NCI-H187 (cell line): ENCODE measurements around the gene KSR1.
"Not testable (repeated sequence)": the region's sequence is repeated elsewhere in the genome, so short reads cannot be mapped to it uniquely, and the experiment has no call there.

Experiments
- DNase-seq, 2 experiments: peaks; one replicate each; lab custom pipeline; 2025; lab: John Stamatoyannopoulos, UW

Gene KSR1

GRCh38 chr17:27455236-27455913 lies 873 bp upstream of the KSR1 start:
- DNase-seq, result no peak

DNA sequence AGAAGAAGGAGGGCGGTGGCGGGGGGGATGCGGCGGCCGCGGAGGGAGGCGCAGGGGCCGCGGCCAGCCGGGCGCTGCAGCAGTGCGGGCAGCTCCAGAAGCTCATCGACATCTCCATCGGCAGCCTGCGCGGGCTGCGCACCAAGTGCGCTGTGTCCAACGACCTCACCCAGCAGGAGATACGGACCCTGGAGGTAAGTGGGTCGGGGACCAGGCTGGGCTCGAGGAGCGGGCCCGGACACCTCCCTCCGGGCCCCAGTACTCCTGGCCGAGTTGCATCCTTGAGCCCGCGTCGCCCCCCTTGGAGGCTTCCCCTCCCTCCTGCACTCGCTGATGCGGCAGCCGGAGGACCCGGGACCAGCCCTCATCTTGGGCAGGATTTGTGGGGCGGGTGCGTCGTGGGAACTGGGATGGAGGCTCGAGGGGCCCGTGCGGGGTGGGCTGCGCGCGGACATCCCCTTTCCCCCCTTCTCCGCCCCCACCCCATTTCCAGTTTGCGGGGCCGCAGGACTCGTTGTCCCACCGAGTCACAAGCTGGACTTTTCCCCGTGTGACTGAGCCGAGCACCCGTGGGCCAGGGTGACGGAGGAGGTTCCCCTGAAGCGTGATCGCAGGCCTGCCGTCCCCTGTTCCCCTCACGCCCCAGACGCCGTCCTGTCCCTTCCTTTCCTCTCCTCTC lies 572 bp downstream of the KSR1 start:
- no peak for DNase-seq

DNA sequence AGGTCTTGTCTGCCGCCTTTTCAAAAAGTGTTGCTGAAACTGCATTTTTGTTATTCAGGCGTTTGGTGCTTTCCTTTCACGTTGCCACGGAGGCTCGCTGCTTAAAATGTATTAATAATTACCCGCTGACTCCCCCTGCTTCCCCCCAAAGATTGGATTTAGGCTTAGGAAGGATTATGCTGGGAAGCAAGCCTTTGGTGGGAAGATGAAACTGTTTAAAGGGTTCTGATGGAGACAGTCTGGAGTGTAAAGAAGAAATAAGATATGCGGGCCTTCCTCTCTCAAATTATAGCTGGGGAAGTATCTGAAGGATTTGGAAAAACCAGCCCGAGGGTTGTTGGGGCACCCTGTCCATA lies 1.1 kb downstream of the KSR1 start:
- no peak for DNase-seq

DNA sequence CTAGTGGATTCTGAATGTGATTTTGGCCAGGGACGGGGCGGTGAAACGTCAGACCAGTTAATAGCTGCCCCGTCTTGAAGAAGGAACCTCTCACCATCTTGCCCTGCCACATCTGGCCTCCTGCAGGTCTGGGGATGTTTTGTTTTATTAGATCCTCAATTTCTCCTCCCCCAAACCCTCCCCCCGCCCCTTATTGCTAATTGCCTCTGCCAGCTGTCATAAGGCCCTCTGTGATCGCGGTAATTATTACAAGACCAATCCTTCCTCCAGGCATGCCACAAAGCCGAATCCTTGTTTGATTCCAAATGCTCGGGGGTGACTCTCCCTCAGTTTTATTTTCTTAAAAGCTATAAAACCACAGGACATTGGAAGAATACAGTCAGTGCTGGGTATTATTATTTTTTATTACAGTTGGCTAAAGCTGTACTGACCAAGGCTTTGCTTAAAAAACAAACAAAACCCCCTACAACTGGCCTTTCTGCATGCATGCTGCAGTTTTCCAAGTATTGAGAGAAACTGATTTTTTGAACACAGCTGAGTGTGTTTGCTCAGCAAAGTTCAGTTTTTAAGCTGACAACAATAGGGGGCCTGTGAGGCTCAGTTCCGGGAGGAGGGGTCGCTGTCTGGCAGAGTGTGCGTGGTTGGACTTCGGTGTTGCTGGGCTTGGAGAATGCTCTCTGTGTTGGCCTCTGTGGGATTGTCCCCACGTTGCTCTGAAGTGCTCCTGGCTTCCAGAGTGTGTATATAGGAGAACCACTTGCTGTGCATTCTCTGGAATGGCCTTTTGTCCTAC lies 1.7 kb downstream of the KSR1 start:
- no peak for DNase-seq

DNA sequence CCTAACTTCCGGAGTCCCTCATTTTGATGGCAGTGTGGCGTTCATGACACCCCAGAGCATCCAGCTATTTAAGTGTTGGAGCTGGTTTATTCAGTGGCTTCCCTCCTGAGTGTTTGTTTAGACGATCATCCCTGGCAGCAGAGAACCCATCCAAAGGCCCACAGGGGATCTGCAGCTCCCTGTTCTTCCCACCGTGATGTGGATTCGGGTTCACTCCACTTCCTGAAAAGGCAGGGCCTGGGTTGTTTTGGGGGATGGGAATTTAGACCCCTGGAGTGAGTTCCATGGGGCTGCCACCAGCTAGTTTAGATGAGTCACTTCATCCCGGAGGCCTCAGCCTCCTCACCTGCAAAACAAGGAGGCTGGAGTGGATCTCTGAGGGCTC lies 2.3 kb downstream of the KSR1 start:
- no peak for DNase-seq

DNA sequence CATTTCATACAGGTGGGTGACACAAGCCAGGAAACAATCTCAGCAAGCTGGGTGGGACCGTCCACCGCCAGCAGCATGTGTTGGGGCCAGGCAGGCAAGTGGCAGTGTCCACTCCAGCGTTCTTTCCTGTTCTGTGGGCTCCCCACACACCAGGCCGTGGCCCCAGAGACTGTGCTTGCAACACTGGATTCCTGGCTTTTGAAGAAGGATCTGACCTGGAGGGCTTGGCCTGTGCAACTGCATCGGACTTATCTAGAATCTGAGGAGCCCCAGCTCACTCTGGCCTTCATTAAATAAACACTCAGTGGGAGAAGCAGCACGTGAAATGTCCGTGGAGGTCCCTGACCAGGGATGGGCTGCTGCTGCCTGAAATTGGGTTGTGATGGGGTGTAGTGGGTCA lies 3.2 kb downstream of the KSR1 start:
- DNase-seq, result no peak

DNA sequence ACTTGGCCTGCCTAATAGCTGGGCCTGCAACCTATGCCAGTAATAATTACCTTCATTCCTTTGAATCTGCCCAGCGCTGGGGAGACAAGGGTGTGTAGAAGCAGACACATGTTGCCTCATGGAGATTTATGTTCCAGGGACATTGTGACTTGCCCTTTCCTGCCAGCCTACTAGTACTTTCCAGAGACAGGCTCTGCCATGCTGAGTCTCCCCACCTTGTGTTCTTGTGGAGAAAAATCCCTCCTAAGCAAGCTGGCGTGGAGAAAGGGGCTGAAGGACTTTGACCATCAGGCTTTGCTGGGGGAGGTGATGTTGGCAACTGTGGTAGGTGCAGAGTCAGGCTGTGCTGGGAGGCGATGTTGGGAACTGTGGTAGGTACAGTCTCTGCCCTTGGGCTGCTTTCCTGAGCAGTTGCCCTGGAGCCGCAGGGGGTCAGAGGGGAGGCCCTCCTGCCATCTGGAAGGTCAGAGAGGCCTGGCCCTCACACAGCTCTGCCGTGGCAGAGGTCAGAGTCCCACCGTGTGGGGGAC lies 4.0 kb downstream of the KSR1 start:
- no peak for DNase-seq

DNA sequence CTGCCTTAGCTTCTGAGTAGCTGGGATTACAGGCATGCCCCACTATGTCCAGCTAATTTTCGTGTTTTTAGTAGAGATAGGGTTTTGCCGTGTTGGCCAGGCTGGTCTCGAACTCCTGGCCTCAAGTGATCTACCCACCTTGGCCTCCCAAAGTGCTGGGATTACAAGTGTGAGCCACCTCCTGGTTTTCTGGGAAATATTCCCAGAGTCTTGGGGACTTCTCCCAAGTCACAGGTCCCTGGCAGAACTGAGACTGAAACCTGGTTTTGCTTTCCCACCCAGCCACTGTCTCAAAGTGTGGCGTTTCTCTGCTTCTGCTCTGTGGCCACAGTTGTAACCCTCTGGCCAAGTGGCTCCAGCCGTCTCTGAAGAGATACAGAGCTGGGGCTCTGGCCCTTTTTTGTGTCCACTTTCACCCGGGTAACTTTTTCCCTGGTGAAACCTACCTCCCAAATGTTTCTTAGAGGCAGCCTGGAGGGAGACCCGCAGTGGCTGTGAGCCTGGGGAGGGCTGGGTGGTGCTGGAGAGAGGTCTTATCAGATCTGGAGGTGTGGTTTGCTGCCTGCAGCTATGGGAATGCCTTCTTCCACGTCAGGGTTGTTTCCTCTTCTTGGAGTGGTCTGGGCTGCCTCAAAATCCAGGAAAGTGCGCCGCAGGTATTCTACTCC lies 5.1 kb downstream of the KSR1 start:
- no peak for DNase-seq

GRCh38 chr17:27462149-27462548 lies 5.9 kb downstream of the KSR1 start:
- no peak for DNase-seq

GRCh38 chr17:27462714-27463113 lies 6.5 kb downstream of the KSR1 start:
- no peak for DNase-seq

DNA sequence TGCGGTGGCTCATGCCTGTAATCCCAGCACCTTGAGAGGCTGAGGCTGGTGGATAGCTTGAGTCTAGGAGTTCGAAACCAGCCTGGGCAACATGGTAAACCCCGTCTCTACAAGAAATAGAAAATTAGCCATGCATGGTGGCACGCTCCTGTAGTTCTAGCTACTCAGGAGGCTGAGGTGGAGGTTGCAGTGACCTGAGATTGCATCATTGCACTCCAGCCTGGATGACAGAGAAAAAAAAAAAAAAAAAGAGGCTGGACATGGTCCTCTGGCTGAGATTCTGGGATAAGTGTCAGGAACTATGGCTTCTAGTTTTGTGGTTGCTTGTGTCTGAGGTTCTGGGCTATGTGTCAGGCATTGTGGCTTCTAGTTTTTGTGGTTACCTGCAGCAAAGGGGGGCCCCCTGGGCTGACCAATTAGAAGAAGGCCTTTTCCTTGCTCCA lies 7.0 kb downstream of the KSR1 start:
- DNase-seq, result no peak

- DNase-seq, result not testable (repeated sequence)
Measured at GRCh38 chr17:27464019-27464418, 7.8 kb downstream of the KSR1 start.

GRCh38 chr17:27464431-27464830 lies 8.2 kb downstream of the KSR1 start:
- no peak for DNase-seq

DNA sequence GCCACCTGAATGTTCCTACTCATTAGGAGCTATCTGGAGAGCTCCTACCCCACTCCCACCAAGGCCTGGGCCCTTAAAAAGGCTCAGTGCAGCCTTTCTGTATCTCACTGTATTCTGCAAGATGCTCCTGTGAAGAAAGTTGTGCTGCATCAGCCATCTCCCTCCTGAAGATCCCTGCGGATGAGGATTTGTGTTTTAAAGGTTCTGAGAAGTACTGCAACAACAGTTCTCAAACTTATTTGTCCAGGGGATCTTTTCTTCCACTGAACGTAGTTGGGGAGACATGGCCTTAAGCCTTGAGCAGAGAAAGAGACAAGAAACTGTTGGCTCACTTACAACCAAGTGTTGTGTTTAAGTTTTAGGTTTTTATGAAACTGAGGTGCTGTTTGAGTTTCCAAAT lies 9.6 kb downstream of the KSR1 start:
- not testable (repeated sequence) for DNase-seq

- no peak for DNase-seq
Measured at GRCh38 chr17:27466376-27466742, 10.1 kb downstream of the KSR1 start.

GRCh38 chr17:27466743-27467375 lies 10.6 kb downstream of the KSR1 start:
- no peak for DNase-seq

DNA sequence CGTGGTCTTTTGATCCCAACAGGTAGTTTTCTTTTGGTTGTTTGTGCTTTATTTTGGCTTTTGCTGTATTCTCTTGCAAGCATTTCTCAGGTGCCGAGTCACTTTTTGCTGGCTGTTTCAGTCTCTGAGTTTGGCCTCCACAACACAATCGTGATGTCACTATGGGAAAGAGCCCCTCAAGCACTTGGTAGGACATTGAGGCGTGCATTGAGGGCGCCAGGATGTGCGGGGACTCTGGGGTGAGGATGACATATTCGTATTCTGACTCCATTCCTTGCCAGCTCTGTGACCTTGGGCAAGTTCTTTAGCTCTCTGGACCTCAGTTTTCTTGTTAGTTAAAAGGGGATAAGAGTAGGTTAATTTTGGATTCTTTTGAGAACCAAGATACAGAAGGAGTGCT lies 13.0 kb downstream of the KSR1 start:
- DNase-seq, result no peak

DNA sequence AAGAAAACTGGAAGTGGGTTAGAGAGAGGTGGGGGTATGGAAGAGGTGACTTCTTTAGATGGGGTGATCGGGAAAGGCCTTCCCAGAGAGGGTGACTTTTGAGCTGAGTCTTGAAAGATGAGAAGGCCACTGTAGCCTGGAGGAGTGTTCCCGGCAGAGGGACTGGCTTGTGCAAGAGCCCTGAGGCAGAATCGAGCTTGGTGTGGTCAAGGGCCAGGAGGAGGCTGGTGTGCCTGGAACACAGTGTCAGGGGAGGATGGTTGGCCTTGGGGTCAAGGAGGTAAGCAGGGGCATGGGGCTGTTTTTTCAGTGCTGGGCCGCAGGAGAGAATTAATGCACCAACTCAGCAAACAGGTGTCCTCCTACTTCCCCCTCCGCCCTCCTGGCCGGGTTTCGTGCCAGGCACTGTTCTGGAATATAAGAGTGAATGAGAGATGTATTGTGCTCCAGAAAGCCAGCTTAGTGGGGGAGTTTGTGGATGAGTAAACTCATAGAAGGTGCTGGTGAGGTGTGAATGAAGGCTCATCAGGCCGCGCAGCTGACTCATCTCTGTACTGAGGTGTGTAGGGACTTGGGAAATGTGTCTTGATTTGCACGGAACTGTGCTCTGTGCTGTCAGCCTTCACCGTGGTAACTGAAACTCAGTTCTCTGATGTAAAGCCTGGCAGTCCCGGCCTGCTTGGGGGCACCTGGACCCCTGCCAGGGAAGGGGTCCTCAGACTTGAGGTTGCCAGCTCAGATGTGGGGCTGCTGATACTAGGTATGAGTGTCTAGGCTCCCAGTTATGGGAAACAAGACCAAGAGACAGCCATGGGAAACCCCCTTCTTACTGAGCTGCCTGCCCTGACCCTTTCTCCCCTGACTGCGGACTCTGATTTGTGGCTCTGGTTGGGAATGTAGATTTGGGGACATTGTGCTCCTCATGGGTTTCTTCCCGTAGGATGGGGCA lies 15.3 kb downstream of the KSR1 start:
- no peak for DNase-seq

- DNase-seq, result no peak
Measured at GRCh38 chr17:27473190-27473747, 17.0 kb downstream of the KSR1 start.
